Spleen (tissue), 7 donors: ENCODE measurements around the gene RPL7A.

Experiments used
- POLR2A ChIP-seq, 3 donors: fragments of 450-650 bp; IDR thresholded peaks; one replicate each; pipeline ENCODE4 v1.5.1; 2017; ENCODE audit warnings: antibody characterized with exemption in 3 of 3, mild to moderate bottlenecking in 1 of 3
- POLR2AphosphoS5 ChIP-seq, 3 donors: sonication (generic); formaldehyde crosslinking; IDR thresholded peaks; one replicate each; pipeline ENCODE4 v1.5.1; 2017; ENCODE audit warnings: antibody characterized with exemption in 3 of 3
- TF ChIP-seq, protein P1 (sequence below), 11 experiments: fragments of 200-600 bp in 7 of 11; fragments of 450-650 bp in 4 of 11; sonication (generic) in 4 of 11; IDR thresholded peaks in 8 of 11; conservative IDR thresholded peaks in 3 of 11; 1 replicate in 7 of 11; 2 replicates in 4 of 11; pipeline versions ENCODE4 v1.4.0 to v1.8.0; 2016 to 2021; ENCODE audit warnings: antibody characterized with exemption in 11 of 11, inconsistent platforms in 4 of 11, mild to moderate bottlenecking in 1 of 11
- donor health status: DM: no; HTN: no; CAD: no; lungs with moderate emphysema.
- donor health status: DM: no; HTN: no; CAD: no.
- donor health status: DM: no; HTN: no; CAD: no.

GRCh38 chr9:133348718-133349573, 928 bp downstream of the RPL7A start:
- TF ChIP-seq POLR2AphosphoS5 (IDR thresholded peaks at IDR 0.05) (no peak), POLR2A (IDR thresholded peaks at IDR 0.05) (no peak)
- TF ChIP-seq, protein P1, sequence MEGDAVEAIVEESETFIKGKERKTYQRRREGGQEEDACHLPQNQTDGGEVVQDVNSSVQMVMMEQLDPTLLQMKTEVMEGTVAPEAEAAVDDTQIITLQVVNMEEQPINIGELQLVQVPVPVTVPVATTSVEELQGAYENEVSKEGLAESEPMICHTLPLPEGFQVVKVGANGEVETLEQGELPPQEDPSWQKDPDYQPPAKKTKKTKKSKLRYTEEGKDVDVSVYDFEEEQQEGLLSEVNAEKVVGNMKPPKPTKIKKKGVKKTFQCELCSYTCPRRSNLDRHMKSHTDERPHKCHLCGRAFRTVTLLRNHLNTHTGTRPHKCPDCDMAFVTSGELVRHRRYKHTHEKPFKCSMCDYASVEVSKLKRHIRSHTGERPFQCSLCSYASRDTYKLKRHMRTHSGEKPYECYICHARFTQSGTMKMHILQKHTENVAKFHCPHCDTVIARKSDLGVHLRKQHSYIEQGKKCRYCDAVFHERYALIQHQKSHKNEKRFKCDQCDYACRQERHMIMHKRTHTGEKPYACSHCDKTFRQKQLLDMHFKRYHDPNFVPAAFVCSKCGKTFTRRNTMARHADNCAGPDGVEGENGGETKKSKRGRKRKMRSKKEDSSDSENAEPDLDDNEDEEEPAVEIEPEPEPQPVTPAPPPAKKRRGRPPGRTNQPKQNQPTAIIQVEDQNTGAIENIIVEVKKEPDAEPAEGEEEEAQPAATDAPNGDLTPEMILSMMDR (IDR thresholded peaks at IDR 0.05 in 8 of 11, conservative IDR thresholded peaks at IDR 0.05 in 3 of 11), result no peak
